ENCODE data around the gene PGD. TPM values are rescaled to one million over a fixed set of nuclear protein-coding genes. Genes with fewer than 3 reads are reported as not detected.

The PGD gene
- total and polyA plus RNA-seq, 7 donors, result 30.6 to 115 (median 44.2) TPM

DNA sequence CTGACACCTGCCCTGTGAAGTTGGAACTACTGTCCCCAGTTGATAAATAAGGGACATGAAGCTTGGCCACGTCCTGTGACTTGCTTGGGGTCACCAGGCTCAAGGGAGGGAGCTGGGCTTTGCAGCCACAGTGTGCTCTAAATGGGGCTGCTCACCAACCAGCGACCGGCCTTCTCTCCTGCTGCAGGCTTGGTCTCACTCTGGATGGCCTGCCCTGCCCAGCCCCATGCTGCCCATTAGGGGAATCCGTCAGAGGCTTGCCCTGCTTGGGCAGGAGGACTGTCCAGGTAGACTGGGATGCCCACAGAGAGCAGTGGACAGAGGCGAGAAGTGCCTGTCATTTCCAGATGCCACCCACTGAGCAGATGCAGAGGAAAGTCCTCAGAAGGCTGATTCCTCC lies 30.1 kb downstream of the PGD start:
- 84 to 89% methylated on average over 5 of the region's 5 CpGs for WGBS, 2 donors
- Histone ChIP-seq H3K4me1 (peaks cover 0 to 19% (median 16%) of the 10 kb centered on the region in 4 donors), H3K27ac (no peak overlapping the region), H3K27me3 (no peaks in the 10 kb centered on the region), H3K4me3 (no peak overlapping the region), H3K36me3 (no peaks in the 10 kb centered on the region), H3K9me3 (no peaks in the 10 kb centered on the region)
- no peak for TF ChIP-seq EP300 (IDR thresholded peaks at IDR 0.05)
- TF ChIP-seq POLR2A (IDR thresholded peaks at IDR 0.05), result no peak
- TF ChIP-seq POLR2AphosphoS5 (IDR thresholded peaks at IDR 0.05), result no peak
- TF ChIP-seq CTCF (IDR thresholded peaks at IDR 0.05), result no peak
- peak; percentile 55 for DNase-seq
- intact Hi-C loops (cut with DNase I), result loop anchor here (10.0 kb wide), 1 partner anchor 484 kb away; the partner anchor contains the start of genes LZIC and NMNAT1

GRCh38 chr1:10429868-10430215 lies 31.0 kb downstream of the PGD start:
- Histone ChIP-seq H3K27me3 (no peaks in the 10 kb centered on the region), H3K9me3 (no peaks in the 10 kb centered on the region), H3K27ac (peak overlapping the region; percentile 71 to 83 (median 78)), H3K36me3 (peaks cover 0 to 1% (median 0%) of the 10 kb centered on the region in 4 donors), H3K4me1 (peaks cover 0 to 19% (median 16%) of the 10 kb centered on the region in 4 donors), H3K4me3 (peak overlapping the region; percentile 58 to 69 (median 60))
- intact Hi-C loops (cut with DNase I), result loop anchor here (1.0 to 10.0 kb wide), 5 partner anchors 31 to 553 kb away; partner anchors contain the start of genes LZIC, NMNAT1 and PGD
- TF ChIP-seq EP300 (IDR thresholded peaks at IDR 0.05) (no peak), POLR2AphosphoS5 (IDR thresholded peaks at IDR 0.05) (no peak), POLR2A (IDR thresholded peaks at IDR 0.05) (no peak), CTCF (IDR thresholded peaks at IDR 0.05) (no peak)
- DNase-seq, result no peak
- WGBS, 2 donors, result 10 to 25% methylated on average over 16 of the region's 16 CpGs

GRCh38 chr1:10430216-10431069 lies 31.6 kb downstream of the PGD start, which contains the start of gene CENPS:
Gene CENPS, plus strand, starts transcription at chr1:10430433. Its CDS starts 85 bp downstream, at chr1:10430518.
- TF ChIP-seq POLR2A (IDR thresholded peaks at IDR 0.05) (no peak), POLR2AphosphoS5 (IDR thresholded peaks at IDR 0.05) (peak in 3 of 4 donors; percentile 14 to 79 (median 78)), EP300 (IDR thresholded peaks at IDR 0.05) (no peak), CTCF (IDR thresholded peaks at IDR 0.05) (peak; percentile 84 to 97 (median 96))
- peak within 1 kb of the TSS; percentile 58 to 69 (median 60) for H3K4me3 ChIP-seq
- H3K36me3 ChIP-seq, result peaks cover 0 to 6% (median 0%) of the 10 kb centered on the region in 4 donors
- intact Hi-C loops (cut with DNase I), result loop anchor here (1.0 to 5.0 kb wide), 4 partner anchors 31 to 553 kb away; partner anchors contain the start of gene PGD
- H3K4me1 ChIP-seq, result peaks cover 0 to 19% (median 16%) of the 10 kb centered on the region in 4 donors
- H3K9me3 ChIP-seq, result no peaks in the 10 kb centered on the region
- peak within 1 kb of the TSS; percentile 71 to 83 (median 78) for H3K27ac ChIP-seq
- peak; percentile 96 for DNase-seq
- no peaks in the 10 kb centered on the region for H3K27me3 ChIP-seq
- WGBS, 2 donors, result 0 to 1% methylated on average over 95 of the region's 95 CpGs

DNA sequence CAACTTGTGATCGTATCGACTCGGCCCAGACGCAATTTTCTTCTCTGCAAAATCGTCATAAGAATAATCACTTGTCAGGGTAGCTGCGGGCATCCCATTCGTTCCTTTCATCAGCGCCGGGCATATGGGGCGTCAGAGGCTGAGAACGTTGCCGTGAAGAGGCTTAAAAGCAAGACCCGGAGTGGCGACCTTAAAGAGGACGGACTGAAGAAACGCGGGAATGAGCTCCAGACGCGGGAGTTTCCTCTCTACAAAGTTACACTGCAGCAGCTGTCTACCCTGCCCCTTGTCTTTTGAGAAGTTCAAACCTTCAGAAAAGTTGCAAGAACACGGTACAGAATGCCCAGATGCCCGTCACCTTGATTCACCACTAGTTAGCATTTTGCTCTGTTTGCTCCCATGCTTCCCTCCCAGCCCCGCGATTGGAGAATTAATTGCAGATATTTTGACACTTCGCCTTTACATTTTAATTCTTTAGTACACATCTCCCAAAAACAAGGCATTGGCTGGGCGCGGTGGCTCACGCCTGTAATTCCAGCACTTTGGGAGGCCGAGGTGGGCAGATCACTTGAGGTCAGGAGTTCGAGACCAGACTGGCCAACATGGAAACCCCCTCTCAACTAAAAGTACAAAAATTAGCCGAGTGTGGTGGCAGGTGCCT lies 32.3 kb downstream of the PGD start:
- 13 to 24% methylated on average over 30 of the region's 30 CpGs for WGBS, 2 donors
- H3K4me3 ChIP-seq, result peak overlapping the region; percentile 58 to 69 (median 60)
- H3K27ac ChIP-seq, result peak overlapping the region; percentile 71 to 83 (median 78)
- H3K4me1 ChIP-seq, result peaks cover 0 to 19% (median 16%) of the 10 kb centered on the region in 4 donors
- peaks cover 0 to 6% (median 0%) of the 10 kb centered on the region in 4 donors for H3K36me3 ChIP-seq
- no peak for DNase-seq
- no peaks in the 10 kb centered on the region for H3K9me3 ChIP-seq
- intact Hi-C loops (cut with DNase I), result loop anchor here (5.0 kb wide), 2 partner anchors 61 to 554 kb away; no protein-coding TSS in a partner anchor
- TF ChIP-seq CTCF (IDR thresholded peaks at IDR 0.05), result no peak
- TF ChIP-seq EP300 (IDR thresholded peaks at IDR 0.05), result no peak
- no peaks in the 10 kb centered on the region for H3K27me3 ChIP-seq

All from sigmoid colon (tissue), 7 donors.